GM21576 (cell line): ENCODE results near the gene ZNF491.
"Not testable (repeated sequence)": the region's sequence is repeated elsewhere in the genome, so short reads cannot be mapped to it uniquely, and the experiment has no call there.

ENCODE experiments used
- ATAC-seq: cut with Tn5 transposase; IDR thresholded peaks from one replicate; pipeline ENCODE4 v1.9.1; 2021; ENCODE audit warnings: mild to moderate bottlenecking, moderate library complexity; ENCODE audit not compliant: unreplicated experiment

Gene ZNF491

DNA sequence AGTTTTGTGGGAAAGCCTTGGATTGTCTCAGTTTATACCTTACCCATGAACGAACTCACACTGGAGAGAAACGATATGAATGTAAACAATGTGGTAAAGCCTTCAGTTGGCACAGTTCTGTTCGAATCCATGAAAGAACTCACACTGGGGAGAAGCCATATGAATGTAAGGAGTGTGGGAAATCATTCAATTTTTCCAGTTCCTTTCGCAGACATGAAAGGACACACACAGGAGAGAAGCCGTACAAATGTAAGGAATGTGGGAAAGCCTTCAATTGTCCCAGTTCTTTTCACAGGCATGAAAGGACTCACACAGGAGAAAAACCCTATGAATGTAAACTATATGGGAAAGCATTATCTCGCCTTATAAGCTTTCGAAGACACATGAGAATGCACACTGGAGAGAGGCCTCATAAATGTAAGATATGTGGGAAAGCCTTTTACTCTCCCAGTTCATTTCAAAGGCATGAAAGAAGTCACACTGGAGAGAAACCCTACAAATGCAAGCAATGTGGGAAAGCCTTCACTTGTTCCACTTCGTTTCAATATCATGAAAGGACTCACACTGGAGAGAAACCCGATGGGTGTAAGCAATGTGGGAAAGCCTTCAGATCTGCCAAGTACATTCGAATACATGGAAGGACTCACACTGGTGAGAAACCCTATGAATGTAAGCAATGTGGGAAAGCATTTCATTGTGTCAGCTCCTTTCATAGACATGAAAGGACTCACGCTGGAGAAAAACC is 8.2 kb downstream of the ZNF491 start:
- no peak for ATAC-seq

DNA sequence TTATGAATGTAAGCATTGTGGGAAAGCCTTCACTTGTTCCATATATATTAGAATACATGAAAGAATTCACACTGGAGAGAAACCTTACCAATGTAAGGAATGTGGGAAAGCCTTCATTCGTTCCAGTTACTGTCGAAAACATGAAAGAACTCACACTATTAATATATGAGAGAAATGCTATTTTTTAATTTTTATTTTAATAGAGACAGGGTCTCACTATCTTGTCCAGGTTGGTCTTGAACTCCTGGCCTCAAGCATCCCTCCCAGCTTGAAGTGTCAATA is 8.7 kb downstream of the ZNF491 start:
- no peak for ATAC-seq

DNA sequence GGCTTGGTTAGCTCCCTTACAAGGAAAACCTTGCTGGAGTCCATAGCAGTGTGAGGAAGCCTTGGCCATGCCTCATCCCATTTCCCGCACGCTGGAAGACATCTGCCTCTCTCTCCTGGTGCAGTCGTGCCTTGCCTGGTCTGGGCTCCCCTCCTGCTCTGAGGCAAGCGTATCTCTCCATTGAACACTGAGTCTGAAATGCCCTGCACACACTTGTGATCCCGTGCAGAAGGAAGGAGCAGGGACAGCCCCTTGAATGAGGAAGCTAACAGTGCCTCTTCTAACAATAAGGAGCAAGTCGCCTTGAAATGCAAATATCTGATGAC is 15.3 kb downstream of the ZNF491 start:
- peak; percentile 15 for ATAC-seq

DNA sequence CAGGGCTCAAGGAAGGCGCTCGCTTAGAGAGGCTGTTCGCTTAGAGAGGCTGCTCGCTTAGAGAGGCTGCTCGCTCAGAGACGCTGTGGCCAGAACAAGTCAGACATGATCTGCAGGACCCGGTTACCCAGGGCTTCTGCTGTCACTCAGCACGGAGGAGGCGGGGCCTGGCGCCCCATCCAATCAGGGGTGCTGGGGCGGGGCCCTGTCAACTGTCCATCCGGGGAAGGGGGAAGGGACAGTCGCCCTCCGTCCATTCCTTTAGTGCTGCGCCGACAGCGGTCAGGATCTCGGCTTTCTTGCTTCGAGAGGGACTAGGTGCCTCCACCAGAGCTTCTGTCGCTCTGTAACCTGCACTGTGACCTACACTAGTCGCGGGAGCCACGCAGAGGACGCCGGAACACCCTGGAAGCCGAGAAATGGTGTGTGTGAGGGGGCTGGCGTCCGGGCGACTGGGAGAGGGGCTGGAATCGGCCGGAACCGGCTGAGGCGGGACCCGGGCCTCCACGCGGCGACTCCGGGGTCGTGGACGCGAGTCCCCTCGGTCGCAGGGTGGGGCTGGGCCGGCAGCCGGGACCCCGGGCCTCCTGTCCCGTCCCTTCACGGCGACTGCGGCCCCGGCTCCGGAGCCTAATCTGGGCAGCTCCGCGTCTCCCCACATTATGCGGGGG is 15.8 kb downstream of the ZNF491 start, which contains the start of gene ZNF440:
ZNF440 (plus strand) TSS at position 245 of the 671 bp plus-strand sequence; CDS start at position 420, 175 bp downstream.
- peak; percentile 97 for ATAC-seq

DNA sequence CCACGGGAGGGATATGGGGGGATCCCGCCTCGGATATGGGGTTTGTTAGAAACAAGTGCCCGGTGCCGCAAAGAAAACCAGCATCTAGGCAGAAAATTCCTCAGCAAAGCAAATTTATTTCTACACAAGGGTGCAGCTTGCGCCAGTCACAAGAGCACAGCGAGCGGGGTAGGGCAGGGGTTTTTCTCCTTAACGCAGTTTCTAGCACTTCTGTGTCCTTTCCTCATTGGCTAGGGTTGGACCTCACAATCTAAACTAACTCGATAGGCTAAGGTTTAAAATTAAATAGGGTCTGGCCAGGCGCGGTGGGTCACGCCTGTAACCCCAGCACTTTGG is 16.3 kb downstream of the ZNF491 start:
- ATAC-seq = no peak

DNA sequence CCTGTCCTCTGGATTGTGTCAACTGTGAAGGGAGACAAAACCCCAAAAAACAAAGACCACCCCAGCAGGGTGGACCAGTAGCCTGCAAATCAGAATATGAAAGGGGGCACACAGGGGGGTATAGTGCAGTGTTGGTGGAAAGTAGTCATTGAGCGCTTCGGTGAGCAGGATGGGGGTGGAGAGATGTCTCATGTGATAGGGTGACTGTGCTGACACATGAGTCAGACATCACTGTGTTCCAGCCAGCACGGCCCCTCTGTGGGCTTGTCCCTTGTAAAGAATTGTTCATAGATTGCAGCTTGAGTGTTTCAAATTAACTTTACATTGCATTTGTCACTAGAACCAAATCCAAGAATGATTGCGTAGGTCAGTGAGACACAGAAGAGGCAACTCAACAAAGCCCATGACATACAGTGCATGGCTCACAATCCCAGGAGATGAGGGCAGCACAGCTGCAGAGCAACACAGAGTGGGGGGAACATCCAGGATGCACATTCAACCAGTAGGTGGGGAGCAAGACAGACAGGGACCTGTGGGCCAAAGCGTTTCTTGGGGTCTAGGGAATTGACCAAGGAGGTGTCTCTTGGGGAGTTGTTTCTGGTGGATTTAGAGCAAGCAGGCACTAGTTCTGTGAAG is 23.3 kb downstream of the ZNF491 start:
- ATAC-seq = no peak

DNA sequence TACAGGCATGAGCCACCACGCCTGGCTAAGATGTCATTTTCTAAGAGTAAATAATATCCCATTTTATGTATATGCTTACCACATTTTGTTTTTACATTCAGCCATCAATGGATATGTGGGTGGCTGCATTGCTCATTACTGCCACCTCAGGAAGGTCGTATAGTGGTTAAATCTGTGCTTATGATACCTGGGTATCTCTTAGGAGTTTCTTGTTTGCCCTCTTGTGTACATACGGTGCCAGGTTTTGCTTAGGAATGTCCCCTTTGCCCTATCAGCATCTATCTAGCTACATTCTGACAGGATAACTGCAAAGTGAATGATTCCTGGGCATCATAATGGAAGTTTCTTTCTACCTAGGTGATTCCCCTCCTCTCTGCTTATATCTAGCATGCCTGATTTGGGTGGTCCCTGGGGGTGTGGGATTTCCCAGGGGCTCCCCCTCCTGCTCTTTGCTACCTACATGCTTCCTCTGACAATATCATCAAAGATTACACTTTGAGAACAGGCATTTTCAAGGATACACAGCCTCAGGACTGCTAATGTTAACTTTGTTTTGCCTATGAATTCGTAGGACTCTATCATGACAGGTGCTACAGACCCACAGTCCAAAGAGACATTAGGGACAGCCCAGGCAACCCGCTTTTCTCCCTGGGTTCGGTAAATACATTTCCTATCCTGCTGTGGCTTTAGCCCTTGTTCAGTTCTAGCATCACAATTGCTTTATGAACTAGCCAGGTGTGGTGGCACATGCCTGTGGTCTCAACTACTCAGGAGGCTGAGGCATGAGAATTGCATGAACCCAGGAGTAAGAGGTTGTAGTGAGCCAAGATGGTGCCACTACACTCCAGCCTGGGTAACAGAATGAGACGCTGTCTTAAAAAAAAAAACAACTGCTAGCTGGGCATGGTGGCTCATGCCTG is 30.9 kb downstream of the ZNF491 start:
- ATAC-seq = not testable (repeated sequence)

DNA sequence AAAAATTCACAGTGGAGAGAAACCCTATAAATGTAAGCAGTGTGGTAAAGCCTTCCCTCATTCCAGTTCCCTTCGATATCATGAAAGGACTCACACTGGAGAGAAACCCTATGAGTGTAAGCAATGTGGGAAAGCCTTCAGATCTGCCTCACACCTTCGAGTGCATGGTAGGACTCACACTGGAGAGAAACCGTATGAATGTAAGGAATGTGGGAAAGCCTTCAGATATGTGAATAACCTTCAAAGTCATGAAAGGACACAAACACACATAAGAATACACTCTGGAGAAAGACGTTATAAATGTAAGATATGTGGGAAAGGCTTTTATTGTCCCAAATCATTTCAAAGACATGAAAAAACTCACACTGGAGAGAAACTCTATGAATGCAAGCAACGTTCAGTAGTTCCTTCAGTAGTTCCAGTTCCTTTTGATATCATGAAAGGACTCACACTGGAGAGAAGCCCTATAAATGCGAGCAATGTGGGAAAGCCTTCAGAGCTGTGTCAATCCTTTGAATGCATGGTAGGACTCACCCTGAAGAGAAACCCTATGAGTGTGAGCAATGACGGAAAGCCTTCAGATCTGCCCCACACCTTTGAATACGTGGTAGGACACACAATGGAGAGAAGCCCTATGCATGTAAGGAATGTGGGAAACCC is 34.1 kb downstream of the ZNF491 start:
- no peak for ATAC-seq

DNA sequence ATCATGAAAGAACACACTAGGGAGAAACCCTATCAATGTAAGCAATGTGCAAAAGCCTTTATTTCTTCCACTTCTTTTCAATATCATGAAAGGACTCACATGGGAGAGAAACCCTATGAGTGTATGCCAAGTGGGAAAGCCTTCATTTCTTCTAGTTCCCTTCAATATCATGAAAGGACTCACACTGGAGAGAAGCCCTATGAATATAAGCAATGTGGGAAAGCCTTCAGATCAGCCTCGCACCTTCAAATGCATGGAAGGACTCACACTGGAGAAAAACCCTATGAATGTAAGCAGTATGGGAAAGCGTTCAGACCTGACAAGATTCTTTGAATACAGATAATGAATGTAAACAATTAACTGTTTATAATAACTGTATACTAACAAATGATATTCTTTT is 35.2 kb downstream of the ZNF491 start:
- ATAC-seq = no peak

DNA sequence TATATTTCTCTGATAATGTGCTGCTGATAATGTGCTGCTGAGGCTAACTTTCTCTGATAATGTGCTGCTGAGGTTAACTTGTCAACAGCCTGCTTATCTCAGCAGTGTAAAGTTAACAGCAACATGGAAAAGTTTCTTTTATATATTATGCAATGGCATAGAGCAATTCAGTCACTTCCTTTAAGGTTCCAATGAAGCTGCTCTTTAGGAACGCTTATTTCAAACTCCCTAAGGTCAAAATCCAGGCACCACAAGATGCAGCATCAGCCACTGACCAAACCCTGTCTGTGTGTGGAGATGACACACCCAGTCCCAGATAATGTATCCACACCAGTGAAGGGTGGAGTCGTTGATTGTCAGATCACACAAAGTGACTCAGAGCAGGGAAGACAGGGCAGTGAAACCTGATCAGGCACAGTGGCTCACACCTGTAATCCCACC is 37.3 kb downstream of the ZNF491 start:
- not testable (repeated sequence) for ATAC-seq

DNA sequence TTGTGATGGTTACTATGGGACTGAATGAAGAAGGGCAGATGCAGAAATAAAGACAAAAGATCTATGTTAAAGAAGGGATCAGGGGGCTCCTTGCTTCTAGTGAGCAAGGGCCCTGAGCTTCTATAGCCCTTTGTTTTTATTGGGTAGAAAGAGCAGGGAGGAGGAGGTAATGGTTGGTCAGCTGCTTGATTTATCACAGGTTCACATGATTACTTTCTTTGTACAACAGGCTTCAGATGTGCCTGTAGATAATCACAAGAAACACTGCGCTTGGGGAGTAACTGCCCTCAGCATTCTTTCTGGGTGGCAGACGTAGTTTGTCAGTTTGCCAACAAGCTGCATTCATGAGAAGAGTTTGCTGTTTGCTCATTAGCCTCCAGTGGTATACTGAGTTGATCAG is 45.4 kb downstream of the ZNF491 start:
- ATAC-seq = no peak

DNA sequence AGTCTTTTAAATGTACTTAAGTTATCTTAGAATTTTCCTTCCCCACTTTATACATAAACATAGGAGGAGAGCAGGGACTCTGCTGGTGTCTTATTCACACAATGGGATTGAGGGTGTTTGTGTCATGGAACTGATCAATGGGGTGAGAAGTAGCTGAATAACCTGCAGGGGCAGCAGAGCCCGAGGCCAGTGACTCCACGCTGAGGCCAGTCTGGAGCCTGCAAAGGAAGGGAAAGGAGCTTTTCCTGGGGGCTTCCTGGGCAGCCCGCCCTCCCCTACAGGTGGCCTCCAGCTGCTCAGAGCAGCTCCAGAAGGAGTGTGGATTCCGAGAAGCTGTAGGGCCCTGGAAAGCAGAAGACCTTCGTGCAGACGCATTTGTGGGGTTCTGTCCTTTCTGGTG is 49.3 kb downstream of the ZNF491 start:
- not testable (repeated sequence) for ATAC-seq

DNA sequence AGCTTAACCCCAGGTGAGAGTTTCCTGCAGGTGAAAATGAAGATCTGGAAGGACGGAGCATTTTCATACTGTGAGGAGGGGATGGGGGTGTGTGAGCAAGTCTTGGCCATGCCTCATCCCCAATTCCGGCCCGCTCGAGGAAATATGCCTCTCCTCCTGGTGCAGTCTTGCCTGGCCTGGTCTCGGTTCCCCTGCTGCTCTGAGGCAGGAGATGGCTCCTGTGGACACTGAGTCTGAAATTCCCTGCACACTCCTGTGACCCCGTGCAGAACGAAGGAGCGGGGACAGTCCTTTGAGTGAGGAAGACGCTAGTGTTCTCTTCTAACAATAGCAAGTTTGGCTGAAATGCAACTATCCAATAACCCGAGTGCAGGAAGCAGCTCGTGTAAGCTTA is 49.9 kb downstream of the ZNF491 start:
- no peak for ATAC-seq

DNA sequence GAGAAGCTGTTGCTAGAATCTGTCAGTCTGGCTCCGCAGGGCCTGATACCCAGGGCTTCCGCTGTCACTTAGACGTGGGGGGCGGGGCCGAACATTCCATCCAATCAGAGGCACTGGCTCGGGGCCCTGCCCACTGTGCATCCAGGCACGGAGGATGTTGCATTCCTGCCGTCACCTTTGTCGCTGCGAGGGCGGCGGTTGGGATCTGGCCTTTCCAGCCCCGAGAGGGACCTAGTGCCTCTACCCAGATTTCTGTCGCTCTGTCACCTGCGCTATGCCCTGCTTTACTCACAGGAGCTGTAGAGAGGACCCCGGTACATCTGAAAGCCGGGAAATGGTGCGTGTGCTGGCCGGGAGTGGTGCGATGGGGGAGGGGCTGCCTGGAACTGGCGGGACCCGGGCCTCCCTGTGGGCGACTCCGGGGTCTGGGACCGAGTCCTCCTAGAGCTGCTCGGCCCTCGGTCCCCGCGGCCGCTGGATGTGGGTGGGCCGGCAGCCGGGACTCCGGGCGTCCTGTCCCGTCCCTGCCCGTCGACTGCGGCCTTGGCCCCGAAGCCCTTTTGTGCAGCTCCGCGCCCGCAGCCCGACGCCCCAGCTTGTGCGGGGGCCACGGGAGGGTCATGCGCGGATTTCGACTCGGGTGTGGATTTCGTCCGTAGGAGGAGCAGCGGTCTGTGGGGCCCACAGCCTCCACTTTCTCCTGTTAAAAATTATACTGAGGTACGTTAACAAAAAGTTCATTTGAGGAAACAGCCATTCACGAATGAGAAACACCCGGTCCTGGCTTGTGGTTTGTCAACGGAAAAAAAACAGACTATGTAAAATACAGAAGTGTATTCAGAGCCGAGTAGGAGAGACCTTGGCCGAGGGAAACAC is 50.5 kb downstream of the ZNF491 start, which contains the start of gene ZNF439:
ZNF439 (plus strand) TSS at position 133 of the 876 bp plus-strand sequence; CDS start at position 275, 142 bp downstream.
- ATAC-seq = peak; percentile 85

DNA sequence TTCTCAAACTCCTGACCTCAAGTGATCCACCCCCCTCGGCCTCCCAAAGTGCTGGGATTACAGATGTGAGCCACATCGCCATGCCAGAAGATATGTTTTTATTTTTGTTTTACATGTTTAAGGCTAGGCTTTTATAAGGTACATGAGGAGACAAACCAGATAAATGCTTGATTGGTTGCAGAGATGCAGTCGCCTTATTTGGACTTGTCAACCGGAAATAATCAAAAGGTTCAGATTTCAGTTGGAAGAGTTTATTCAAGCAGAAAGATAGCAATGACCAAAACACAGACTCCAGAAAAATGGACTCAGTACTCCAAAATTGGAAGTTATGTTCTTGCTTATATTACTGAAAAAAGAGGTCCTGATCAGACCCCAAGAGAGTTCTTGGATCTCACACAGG is 52.0 kb downstream of the ZNF491 start:
- ATAC-seq = not testable (repeated sequence)

DNA sequence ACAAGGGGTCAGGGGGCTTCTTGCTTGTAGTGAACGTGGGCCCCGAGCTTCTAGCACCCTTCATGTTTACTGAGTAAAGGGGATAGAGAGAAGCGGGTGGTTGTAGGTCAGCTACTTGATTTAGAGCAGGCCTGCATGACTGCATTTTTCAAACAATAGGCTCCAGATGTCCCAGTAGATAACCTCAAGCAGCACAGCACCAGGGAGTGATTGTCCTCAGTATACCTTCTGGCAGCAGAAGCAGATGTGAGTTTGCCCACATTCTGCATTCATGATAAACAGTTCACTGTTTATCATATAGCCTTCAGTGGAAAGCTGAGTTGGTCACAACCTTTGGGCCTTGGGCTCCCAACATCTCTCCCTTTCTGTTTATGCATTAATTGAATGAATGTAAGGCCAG is 55.0 kb downstream of the ZNF491 start:
- no peak for ATAC-seq

DNA sequence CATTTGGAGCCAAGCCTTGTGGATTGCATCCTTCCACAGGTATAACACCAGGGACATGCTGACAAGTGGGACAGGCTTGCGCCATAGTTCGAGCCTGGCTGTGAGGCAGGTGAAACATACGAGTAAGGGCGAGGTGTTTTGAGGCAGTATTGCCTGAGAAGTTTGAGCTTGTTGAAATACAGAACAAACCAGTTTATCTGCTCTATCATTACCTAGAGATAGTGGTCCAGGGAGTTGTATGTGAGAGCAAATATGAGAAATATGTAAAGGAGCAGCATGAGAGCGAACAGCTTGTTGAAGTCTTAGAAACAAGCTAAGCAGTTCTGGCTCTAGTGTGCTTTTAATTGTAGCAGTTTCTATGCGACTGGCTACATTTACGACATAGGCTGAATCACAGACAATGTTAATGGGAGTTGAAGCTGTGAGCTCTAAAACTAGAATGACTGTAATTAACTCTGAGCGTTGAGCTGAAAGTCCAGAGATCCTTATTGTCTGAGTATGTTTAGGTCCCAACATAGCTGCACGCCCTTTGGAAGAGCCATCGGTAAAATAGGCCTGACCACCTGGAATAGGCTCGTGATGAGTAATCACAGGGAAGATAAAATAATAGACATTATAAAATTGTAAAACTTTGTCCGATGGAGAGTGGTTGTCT is 58.4 kb downstream of the ZNF491 start:
- ATAC-seq = no peak
